ENCODE data around the gene EBF3.

EBF3 gene

GRCh38 chr10:129959544-129960480 lies 4.3 kb downstream of the EBF3 start:
- in situ Hi-C loops (cut with MboI; ENCODE audit: low sequenced_read_pairs): no loop called here

GRCh38 chr10:129958629-129959543 lies 5.2 kb downstream of the EBF3 start:
- in situ Hi-C loops (cut with MboI; ENCODE audit: low sequenced_read_pairs): no loop called here

GRCh38 chr10:129958148-129958628 lies 5.9 kb downstream of the EBF3 start:
- in situ Hi-C loops (cut with MboI; ENCODE audit: low sequenced_read_pairs): no loop called here

GRCh38 chr10:129956876-129957673 lies 7.0 kb downstream of the EBF3 start:
- in situ Hi-C loops (cut with MboI; ENCODE audit: low sequenced_read_pairs): no loop called here

GRCh38 chr10:129956286-129956670 lies 7.8 kb downstream of the EBF3 start:
- in situ Hi-C loops (cut with MboI; ENCODE audit: low sequenced_read_pairs): no loop called here

GRCh38 chr10:129955601-129956285 lies 8.3 kb downstream of the EBF3 start:
- in situ Hi-C loops (cut with MboI; ENCODE audit: low sequenced_read_pairs): no loop called here

GRCh38 chr10:129954492-129955315 lies 9.4 kb downstream of the EBF3 start:
- in situ Hi-C loops (cut with MboI; ENCODE audit: low sequenced_read_pairs): no loop called here

GRCh38 chr10:129953119-129954051 lies 10.7 kb downstream of the EBF3 start:
- in situ Hi-C loops (cut with MboI; ENCODE audit: low sequenced_read_pairs): no loop called here

- in situ Hi-C loops (cut with MboI; ENCODE audit: low sequenced_read_pairs): no loop called here
Observed at GRCh38 chr10:129952378-129953118, 11.5 kb downstream of the EBF3 start.

GRCh38 chr10:129951970-129952265 lies 12.2 kb downstream of the EBF3 start:
- in situ Hi-C loops (cut with MboI; ENCODE audit: low sequenced_read_pairs): no loop called here

- in situ Hi-C loops (cut with MboI; ENCODE audit: low sequenced_read_pairs): no loop called here
Observed at GRCh38 chr10:129951101-129951969, 12.7 kb downstream of the EBF3 start.

GRCh38 chr10:129950676-129951075 lies 13.4 kb downstream of the EBF3 start:
- in situ Hi-C loops (cut with MboI; ENCODE audit: low sequenced_read_pairs): no loop called here

GRCh38 chr10:129949891-129950291 lies 14.2 kb downstream of the EBF3 start:
- in situ Hi-C loops (cut with MboI; ENCODE audit: low sequenced_read_pairs): no loop called here

- in situ Hi-C loops (cut with MboI; ENCODE audit: low sequenced_read_pairs): no loop called here
Observed at GRCh38 chr10:129949411-129949810, 14.7 kb downstream of the EBF3 start.

- in situ Hi-C loops (cut with MboI; ENCODE audit: low sequenced_read_pairs): no loop called here
Observed at GRCh38 chr10:129946859-129947258, 17.2 kb downstream of the EBF3 start.

GRCh38 chr10:129945941-129946760 lies 17.9 kb downstream of the EBF3 start:
- in situ Hi-C loops (cut with MboI; ENCODE audit: low sequenced_read_pairs): no loop called here
